Caco-2 (cell line): Measurements from ENCODE around the gene NXF1. TPM values are rescaled to one million over a fixed set of nuclear protein-coding genes. Genes with fewer than 3 reads are reported as not detected.

Experiments
- BruUV-seq: library from RNA; stranded (reverse); fragments of 400-500 nt; replicated peaks from 2 replicates; lab custom pipeline; 2021; lab: Mats Ljungman, UMichigan
- CTCF ChIA-PET: fragments of 300-600 bp; sonication (Branson Sonifier 250); formaldehyde crosslinking; loops from one replicate; lab custom pipeline; 2022; ENCODE audit warnings: antibody characterized with exemption; lab: Charles Lee
- POLR2A ChIA-PET: fragments of 300-600 bp; sonication (Branson Sonifier 250); formaldehyde crosslinking; loops from one replicate; lab custom pipeline; 2022; ENCODE audit warnings: antibody characterized with exemption; lab: Charles Lee
- DNase-seq, 2 experiments: peaks; one replicate each; pipeline versions ENCODE4 v3.0.0 to v3.0.0-alpha.2; 2020 to 2022
- H3K27me3 ChIP-seq: replicated peaks from 2 replicates; pipeline ENCODE4 v1.6.0; 2011; ENCODE audit warnings: low read length; ENCODE audit not compliant: control insufficient read depth, insufficient read depth
- H3K36me3 ChIP-seq: 2 replicates; pipeline ENCODE4 v1.5.1; 2011; ENCODE audit warnings: low read length; ENCODE audit not compliant: control insufficient read depth, insufficient read depth
- H3K4me1 ChIP-seq: fragments of 250-450 bp; sonication (Bioruptor Pico); 2 replicates; pipeline ENCODE4 v1.5.1; 2020; ENCODE audit warnings: mild to moderate bottlenecking
- H3K4me3 ChIP-seq: 2 replicates; pipeline ENCODE4 v1.5.1; 2011; ENCODE audit warnings: low read depth, mild to moderate bottlenecking, control low read depth, low read length
- H3K9me3 ChIP-seq: fragments of 250-450 bp; sonication (Bioruptor Pico); 2 replicates; pipeline ENCODE4 v1.5.1; 2020; ENCODE audit warnings: mild to moderate bottlenecking, moderate library complexity
- H3K27ac Mint-ChIP-seq: one replicate; pipeline ENCODE4 v1.8.0; 2022; ENCODE audit warnings: mixed read lengths; ENCODE audit not compliant: unreplicated experiment
- H3K27me3 Mint-ChIP-seq: one replicate; pipeline ENCODE4 v1.8.0; 2022; ENCODE audit warnings: mixed read lengths; ENCODE audit not compliant: insufficient read depth, unreplicated experiment
- H3K36me3 Mint-ChIP-seq: one replicate; pipeline ENCODE4 v1.8.0; 2022; ENCODE audit warnings: mild to moderate bottlenecking, mixed read lengths; ENCODE audit not compliant: insufficient read depth, unreplicated experiment
- H3K4me1 Mint-ChIP-seq: one replicate; pipeline ENCODE4 v1.8.0; 2022; ENCODE audit warnings: low read depth, mixed read lengths; ENCODE audit not compliant: unreplicated experiment
- H3K4me3 Mint-ChIP-seq: one replicate; pipeline ENCODE4 v1.8.0; 2022; ENCODE audit warnings: mild to moderate bottlenecking, moderate library complexity, mixed read lengths; ENCODE audit not compliant: unreplicated experiment
- H3K9me3 Mint-ChIP-seq: one replicate; pipeline ENCODE4 v1.8.0; 2022; ENCODE audit warnings: mixed read lengths; ENCODE audit not compliant: unreplicated experiment
- intact Hi-C: fragments of 100-400 bp; cut with micrococcal nuclease; formaldehyde crosslinking; loops from one replicate; pipeline ENCODE4 v1.10.0; 2022; ENCODE audit not compliant: unreplicated experiment
- total RNA-seq: library from RNA; stranded (reverse); gene quantifications from 2 replicates; pipeline ENCODE4 v1.2.3, GENCODE V29; 2022
- TF ChIP-seq, protein P1 (sequence below), 2 experiments: fragments of 200-600 bp in 1 of 2; IDR thresholded peaks; 1 replicate in 1 of 2; 2 replicates in 1 of 2; pipeline versions ENCODE4 v1.5.1 to v1.8.0; 2011 to 2022; ENCODE audit warnings: antibody characterized with exemption in 1 of 2, control low read depth in 1 of 2, inconsistent platforms in 1 of 2, low read depth in 1 of 2, low read length in 1 of 2, mild to moderate bottlenecking in 1 of 2, moderate library complexity in 1 of 2; ENCODE audit not compliant: insufficient read depth in 1 of 2, severe bottlenecking in 1 of 2, unreplicated experiment in 1 of 2

NXF1 gene
- total RNA-seq, 1 experiment from 2014 or later, result 77.5 TPM

- BruUV-seq, result no TSS peak
- no peak overlapping the region for H3K4me3 Mint-ChIP-seq
- Histone ChIP-seq H3K27me3 (no peaks in the 10 kb centered on the region), H3K9me3 (no peaks in the 10 kb centered on the region), H3K4me1 (peaks cover under 1% of the 10 kb centered on the region; the same call in 1 of the 2 replicates), H3K4me3 (no peak overlapping the region), H3K36me3 (peaks cover 3% of the 10 kb centered on the region)
- POLR2A ChIA-PET, result interaction anchor here (0.5 kb wide), 1 partner anchor 107 kb away, joined by 3 read pairs; no protein-coding TSS in a partner anchor
- TF ChIP-seq, protein P1, sequence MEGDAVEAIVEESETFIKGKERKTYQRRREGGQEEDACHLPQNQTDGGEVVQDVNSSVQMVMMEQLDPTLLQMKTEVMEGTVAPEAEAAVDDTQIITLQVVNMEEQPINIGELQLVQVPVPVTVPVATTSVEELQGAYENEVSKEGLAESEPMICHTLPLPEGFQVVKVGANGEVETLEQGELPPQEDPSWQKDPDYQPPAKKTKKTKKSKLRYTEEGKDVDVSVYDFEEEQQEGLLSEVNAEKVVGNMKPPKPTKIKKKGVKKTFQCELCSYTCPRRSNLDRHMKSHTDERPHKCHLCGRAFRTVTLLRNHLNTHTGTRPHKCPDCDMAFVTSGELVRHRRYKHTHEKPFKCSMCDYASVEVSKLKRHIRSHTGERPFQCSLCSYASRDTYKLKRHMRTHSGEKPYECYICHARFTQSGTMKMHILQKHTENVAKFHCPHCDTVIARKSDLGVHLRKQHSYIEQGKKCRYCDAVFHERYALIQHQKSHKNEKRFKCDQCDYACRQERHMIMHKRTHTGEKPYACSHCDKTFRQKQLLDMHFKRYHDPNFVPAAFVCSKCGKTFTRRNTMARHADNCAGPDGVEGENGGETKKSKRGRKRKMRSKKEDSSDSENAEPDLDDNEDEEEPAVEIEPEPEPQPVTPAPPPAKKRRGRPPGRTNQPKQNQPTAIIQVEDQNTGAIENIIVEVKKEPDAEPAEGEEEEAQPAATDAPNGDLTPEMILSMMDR (IDR thresholded peaks at IDR 0.05; ENCODE audit: insufficient read depth in 1 of 2, low read depth in 1 of 2, low read length in 1 of 2, severe bottlenecking in 1 of 2, unreplicated experiment in 1 of 2), result no peak
- H3K27ac Mint-ChIP-seq, result no peak overlapping the region
- peaks cover 40% of the 10 kb centered on the region for H3K36me3 Mint-ChIP-seq
- CTCF ChIA-PET, result interaction anchor here (1.1 kb wide), 1 partner anchor 9 kb away, joined by 3 read pairs; no protein-coding TSS in a partner anchor
- intact Hi-C loops, result no loop called here
- no peaks in the 10 kb centered on the region for H3K4me1 Mint-ChIP-seq
- DNase-seq, result no peak
- H3K27me3 Mint-ChIP-seq, result no peaks in the 10 kb centered on the region
- H3K9me3 Mint-ChIP-seq, result no peaks in the 10 kb centered on the region
Measured at GRCh38 chr11:62777389-62777788, 27.9 kb downstream of the NXF1 start.

GRCh38 chr11:62775646-62776045, 29.6 kb downstream of the NXF1 start:
- no peak overlapping the region for H3K4me3 Mint-ChIP-seq
- peaks cover 6% of the 10 kb centered on the region for H3K4me1 ChIP-seq
- no peaks in the 10 kb centered on the region for H3K27me3 ChIP-seq
- H3K9me3 ChIP-seq, result no peaks in the 10 kb centered on the region
- ChIA-PET POLR2A (interaction anchor here (1.3 kb wide), 1 partner anchor 22 kb away, joined by 3 read pairs; the partner anchor contains the start of gene ZBTB3), CTCF (interaction anchor here (1.0 kb wide), 1 partner anchor 14 kb away, joined by 5 read pairs; the partner anchor contains the start of gene POLR2G)
- H3K27me3 Mint-ChIP-seq, result no peaks in the 10 kb centered on the region
- TF ChIP-seq, protein P1 (IDR thresholded peaks at IDR 0.05; ENCODE audit: insufficient read depth in 1 of 2, low read depth in 1 of 2, low read length in 1 of 2, severe bottlenecking in 1 of 2, unreplicated experiment in 1 of 2), result no peak
- DNase-seq, result no peak
- H3K36me3 Mint-ChIP-seq, result peaks cover 48% of the 10 kb centered on the region
- no TSS peak for BruUV-seq
- H3K27ac Mint-ChIP-seq, result no peak overlapping the region
- no peaks in the 10 kb centered on the region for H3K4me1 Mint-ChIP-seq
- H3K4me3 ChIP-seq, result no peak overlapping the region
- peaks cover 1% of the 10 kb centered on the region for H3K36me3 ChIP-seq
- no peaks in the 10 kb centered on the region for H3K9me3 Mint-ChIP-seq
- intact Hi-C loops, result no loop called here

- TF ChIP-seq, protein P1 (IDR thresholded peaks at IDR 0.05; ENCODE audit: insufficient read depth in 1 of 2, low read depth in 1 of 2, low read length in 1 of 2, severe bottlenecking in 1 of 2, unreplicated experiment in 1 of 2), result no peak
- Histone ChIP-seq H3K9me3 (no peaks in the 10 kb centered on the region), H3K4me3 (no peak overlapping the region), H3K36me3 (peaks cover 1% of the 10 kb centered on the region), H3K4me1 (peaks cover 6% of the 10 kb centered on the region), H3K27me3 (no peaks in the 10 kb centered on the region)
- no peak overlapping the region for H3K27ac Mint-ChIP-seq
- ChIA-PET POLR2A (interaction anchor here (0.7 kb wide), 1 partner anchor 10 kb away, joined by 8 read pairs; no protein-coding TSS in a partner anchor), CTCF (interaction anchor here (0.5 to 1.0 kb wide), 2 partner anchors 13 to 22 kb away, joined by 5 read pairs; partner anchors contain the start of gene POLR2G)
- no peaks in the 10 kb centered on the region for H3K9me3 Mint-ChIP-seq
- H3K4me3 Mint-ChIP-seq, result no peak overlapping the region
- intact Hi-C loops, result no loop called here
- no peaks in the 10 kb centered on the region for H3K4me1 Mint-ChIP-seq
- BruUV-seq, result no TSS peak
- H3K27me3 Mint-ChIP-seq, result no peaks in the 10 kb centered on the region
- no peak for DNase-seq
- peaks cover 52% of the 10 kb centered on the region for H3K36me3 Mint-ChIP-seq
Measured at GRCh38 chr11:62774407-62774806, 30.8 kb downstream of the NXF1 start.
